Measurements from ENCODE around the gene ELP2. TPM values are rescaled to one million over a fixed set of nuclear protein-coding genes. Genes with fewer than 3 reads are reported as not detected.
A peak's percentile ranks its signal among the peaks of the same experiment; 100 is the strongest.

ELP2 gene
- total and polyA plus RNA-seq, 2 of the 8 experiments (the other 6 are each of a cell fraction or from before 2014, with no cell fraction given): 55.8 to 165 TPM

- Histone ChIP-seq H3K23ac (ENCODE audit: insufficient read length) (no peak overlapping the region), H3K4ac (replicated peaks; ENCODE audit: insufficient read length, low read depth, low read length) (no peak overlapping the region), H4K5ac (ENCODE audit: insufficient read length, low read depth, low read length) (no peak overlapping the region), H3K4me2 (ENCODE audit: insufficient read depth in 1 of 2, low read depth in 2 of 2, low read length in 2 of 2) (peak overlapping the region; percentile 75 to 91), H3K79me2 (ENCODE audit: control insufficient read depth in 1 of 2, insufficient read depth in 2 of 2, low read length in 2 of 2) (peaks cover 0 to 11% of the 10 kb centered on the region in 2 experiments; a peak in 1 of 4 replicates), H2BK15ac (ENCODE audit: low read length) (no peak overlapping the region), H2BK20ac (ENCODE audit: low read length) (no peak overlapping the region), H3K36me3 (ENCODE audit: control insufficient read depth in 2 of 4, insufficient read depth in 4 of 4, low read length in 3 of 4) (no peaks in the 10 kb centered on the region), H2AK5ac (ENCODE audit: low read depth, low read length) (0 out of 2 replicates have a peak overlapping the region, but pooled peaks have one; percentile 4), H3K14ac (ENCODE audit: insufficient read length) (no peak overlapping the region), H3K9me3 (ENCODE audit: insufficient read depth in 2 of 2, low read depth in 1 of 2, low read length in 1 of 2) (no peaks in the 10 kb centered on the region), H3K79me1 (ENCODE audit: low read depth, low read length) (no peaks in the 10 kb centered on the region), H3K18ac (ENCODE audit: extremely low read depth, low read length) (no peak overlapping the region), H4K8ac (ENCODE audit: extremely low read depth, insufficient read depth, low read length) (no peak overlapping the region), H2AFZ (ENCODE audit: low read length) (no peak overlapping the region), H3K27ac (ENCODE audit: low read depth, low read length) (no peak overlapping the region), H3K23me2 (ENCODE audit: low read depth, low read length) (peaks cover 15% of the 10 kb centered on the region; the same call in 1 of the 2 replicates), H3K9ac (replicated peaks in 1 of 4; ENCODE audit: extremely low read depth in 1 of 4, low read depth in 3 of 4, low read length in 3 of 4) (no peak overlapping the region), H2BK5ac (ENCODE audit: low read depth, low read length) (no peak overlapping the region), H4K20me1 (replicated peaks in 1 of 2; ENCODE audit: control insufficient read depth in 1 of 2, insufficient read depth in 2 of 2, low read length in 2 of 2) (peaks cover 0 to 2% of the 10 kb centered on the region in 2 experiments), H3K27me3 (replicated peaks in 1 of 4; ENCODE audit: control insufficient read depth in 3 of 4, extremely low read depth in 1 of 4, insufficient read depth in 3 of 4, low read length in 3 of 4) (peaks cover 0 to 39% (median 27%) of the 10 kb centered on the region in 4 experiments; a peak in 6 of 7 replicates), H3K4me1 (replicated peaks in 1 of 4; ENCODE audit: control insufficient read depth in 3 of 4, insufficient read depth in 4 of 4, low read length in 3 of 4) (peaks cover 3 to 13% (median 8%) of the 10 kb centered on the region in 4 experiments), H2BK120ac (replicated peaks; ENCODE audit: low read depth, low read length) (no peak overlapping the region), H4K91ac (replicated peaks; ENCODE audit: insufficient read length, low read length) (peak overlapping the region; percentile 28), H2BK12ac (ENCODE audit: low read depth, low read length) (no peak overlapping the region), H3K56ac (replicated peaks; ENCODE audit: insufficient read length, low read depth, low read length) (no peak overlapping the region), H3K4me3 (ENCODE audit: extremely low read depth in 1 of 4, insufficient read depth in 2 of 4, low read depth in 3 of 4, low read length in 4 of 4) (peak overlapping the region in 2 of 4 experiments; percentile 54 to 75; a peak in 3 of 8 replicates)
- 77% methylated on average over 17 of the region's 18 CpGs; no CpG with 5 or more reads in 1 of the 2 experiments for WGBS, 2 experiments (ENCODE audit: extremely low coverage in 1 of 2, insufficient coverage in 1 of 2, insufficient read length in 1 of 2, insufficient replicate concordance in 2 of 2, low coverage in 1 of 2, low lambda C conversion rate in 2 of 2, missing lambda C conversion rate in 1 of 2)
- FAIRE-seq (no peak), DNase-seq (ENCODE audit: low read depth in 1 of 2, low spot score in 2 of 2) (no peak)
- ChIA-PET POLR2A (ENCODE audit: partially characterized antibody) (interaction anchor here (0.9 to 6.6 kb wide), 4 partner anchors 11 to 164 kb away, joined by 3 to 56 read pairs (median 10); partner anchors contain the start of genes ELP2 and SLC39A6), CTCF (ENCODE audit: partially characterized antibody) (interaction anchor here (1.0 to 6.7 kb wide), 4 partner anchors 29 to 98 kb away, joined by 3 to 35 read pairs (median 3); no protein-coding TSS in a partner anchor)
- TF ChIP-seq KDM5A (IDR thresholded peaks at IDR 0.05; ENCODE audit: low read length) (no peak), SP2 (IDR thresholded peaks at IDR 0.05; ENCODE audit: low read length) (no peak), PHF8 (conservative IDR thresholded peaks at IDR 0.05; ENCODE audit: low read depth, low read length) (no peak), CBX8 (IDR thresholded peaks at IDR 0.05; ENCODE audit: borderline replicate concordance, low read depth, low read length) (no peak), JUND (IDR thresholded peaks at IDR 0.05; ENCODE audit: low read length) (no peak)
These were observed 56.3 kb downstream of the ELP2 start for GRCh38 chr18:36185901-36186460.
